CD4-positive, alpha-beta T cell treated with Interleukin-21 for 1 hour (primary cell): ENCODE measurements around the gene MACIR.

ENCODE experiments used
- DNase-seq: peaks from one replicate; pipeline ENCODE4 v3.0.0-alpha.2; 2020

Gene MACIR

GRCh38 chr5:103247118-103247517 is 11.4 kb upstream of the MACIR start:
- DNase-seq: no peak

GRCh38 chr5:103249068-103249467 is 9.5 kb upstream of the MACIR start:
- DNase-seq: no peak

GRCh38 chr5:103254921-103255320 is 3.6 kb upstream of the MACIR start:
- no peak for DNase-seq

- no peak for DNase-seq
These were observed 2.9 kb upstream of the MACIR start for GRCh38 chr5:103255691-103256090.

GRCh38 chr5:103256178-103256577 is 2.4 kb upstream of the MACIR start:
- no peak for DNase-seq

- peak; percentile 62 for DNase-seq
These were observed 568 bp downstream of the MACIR start for GRCh38 chr5:103258957-103259704.

- peak; percentile 13 for DNase-seq
These were observed 1.3 kb downstream of the MACIR start for GRCh38 chr5:103259705-103260355.

GRCh38 chr5:103260951-103261350 is 2.4 kb downstream of the MACIR start:
- no peak for DNase-seq

- no peak for DNase-seq
These were observed 3.9 kb downstream of the MACIR start for GRCh38 chr5:103262422-103262871.

GRCh38 chr5:103263054-103263453 is 4.5 kb downstream of the MACIR start:
- DNase-seq: no peak

- DNase-seq: no peak
These were observed 5.9 kb downstream of the MACIR start for GRCh38 chr5:103264508-103264907.

GRCh38 chr5:103270581-103270980 is 12.0 kb downstream of the MACIR start:
- no peak for DNase-seq

- DNase-seq: no peak
These were observed 13.2 kb downstream of the MACIR start for GRCh38 chr5:103271570-103272289.

GRCh38 chr5:103272377-103272776 is 13.8 kb downstream of the MACIR start:
- DNase-seq: no peak

- no peak for DNase-seq
These were observed 15.4 kb downstream of the MACIR start for GRCh38 chr5:103273952-103274351.

- no peak for DNase-seq
These were observed 17.3 kb downstream of the MACIR start for GRCh38 chr5:103275851-103276250.

GRCh38 chr5:103280967-103281366 is 22.4 kb downstream of the MACIR start:
- no peak for DNase-seq

- DNase-seq: no peak
These were observed 24.6 kb downstream of the MACIR start for GRCh38 chr5:103283120-103283519.

GRCh38 chr5:103283869-103284268 is 25.3 kb downstream of the MACIR start:
- DNase-seq: no peak

GRCh38 chr5:103286622-103287021 is 28.1 kb downstream of the MACIR start:
- no peak for DNase-seq

- no peak for DNase-seq
These were observed 30.5 kb downstream of the MACIR start for GRCh38 chr5:103289024-103289423.

- no peak for DNase-seq
These were observed 32.3 kb downstream of the MACIR start for GRCh38 chr5:103290846-103291245.

- no peak for DNase-seq
These were observed 33.0 kb downstream of the MACIR start for GRCh38 chr5:103291606-103292005.

- DNase-seq: no peak
These were observed 34.5 kb downstream of the MACIR start for GRCh38 chr5:103293099-103293498.
